GM12878 (cell line): ENCODE data around the gene INSIG2. TPM values are rescaled to one million over a fixed set of nuclear protein-coding genes. Genes with fewer than 3 reads are reported as not detected.

Experiments used
- ATAC-seq: fragments of 200-7000 bp; cut with Tn5 transposase; 3 replicates; pipeline ENCODE4 v1.9.1; 2020; ENCODE audit warnings: mild to moderate bottlenecking, moderate library complexity
- BruUV-seq: library from RNA; stranded (reverse); fragments of 400-500 nt; replicated peaks from 2 replicates; lab custom pipeline; 2021; lab: Mats Ljungman, UMichigan
- CTCF ChIA-PET: fragments of 300-600 bp; sonication (Branson Sonifier 250); formaldehyde crosslinking; extraction: SDS; loops from one replicate; lab custom pipeline; 2021; ENCODE audit warnings: inconsistent platforms; lab: Yijun Ruan, JAX
- POLR2A ChIA-PET: fragments of 350-600 bp; formaldehyde crosslinking; extraction: SDS; loops from one replicate; lab custom pipeline; 2021; ENCODE audit warnings: inconsistent platforms; lab: Charles Lee
- RAD21 ChIA-PET: fragments of 300-600 bp; sonication (Branson Sonifier 250); formaldehyde crosslinking; loops from one replicate; lab custom pipeline; 2023; ENCODE audit warnings: antibody characterized with exemption; ENCODE audit not compliant: unreplicated experiment; lab: Charles Lee
- SMC1A ChIA-PET: fragments of 300-600 bp; sonication (Branson Sonifier 250); formaldehyde crosslinking; loops from one replicate; lab custom pipeline; 2023; ENCODE audit not compliant: unreplicated experiment, uncharacterized antibody; lab: Charles Lee
- DNase-seq: peaks from one replicate; pipeline ENCODE4 v3.0.0-alpha.2; 2011; ENCODE audit warnings: low read depth, low spot score
- FAIRE-seq: peaks from 3 replicates; lab custom pipeline; 2011; peaks lifted over from hg19 to GRCh38; lab: Jason Lieb, UNC
- H2AFZ ChIP-seq: 2 replicates; pipeline ENCODE4 v1.6.0; 2011; ENCODE audit warnings: low read depth, low read length, control low read depth; ENCODE audit not compliant: control insufficient read depth
- H3K27ac ChIP-seq: 2 replicates; pipeline ENCODE4 v1.5.1; 2011; ENCODE audit warnings: control low read depth; ENCODE audit not compliant: control insufficient read depth, insufficient read depth
- H3K27me3 ChIP-seq, 2 experiments: replicated peaks in 1 of 2; 2 replicates each; pipeline versions ENCODE4 v1.6.0 to v1.6.1; 2011; ENCODE audit warnings: low read length in 1 of 2; ENCODE audit not compliant: control insufficient read depth in 2 of 2, insufficient read depth in 2 of 2
- H3K36me3 ChIP-seq, 2 experiments: 2 replicates each; pipeline ENCODE4 v1.5.1; 2011; ENCODE audit warnings: low read length in 1 of 2; ENCODE audit not compliant: control insufficient read depth in 2 of 2, insufficient read depth in 2 of 2
- H3K4me1 ChIP-seq: 2 replicates; pipeline ENCODE4 v1.6.1; 2011; ENCODE audit warnings: mild to moderate bottlenecking, low read length, moderate library complexity, mixed read lengths; ENCODE audit not compliant: control insufficient read depth, insufficient read depth
- H3K4me2 ChIP-seq: 2 replicates; pipeline ENCODE4 v1.6.0; 2011; ENCODE audit warnings: control low read depth; ENCODE audit not compliant: control insufficient read depth, insufficient read depth
- H3K4me3 ChIP-seq: fragments of 200-600 bp; sonication (generic); 2 replicates; pipeline ENCODE4 v1.5.1; 2016
- H3K79me2 ChIP-seq: 2 replicates; pipeline ENCODE4 v1.6.0; 2011; ENCODE audit warnings: low read length; ENCODE audit not compliant: control insufficient read depth, insufficient read depth
- H3K9ac ChIP-seq: 2 replicates; pipeline ENCODE4 v1.8.0; 2011; ENCODE audit warnings: low read length, control low read depth, mixed read lengths; ENCODE audit not compliant: control insufficient read depth, insufficient read depth
- H3K9me3 ChIP-seq: replicated peaks from 3 replicates; pipeline ENCODE4 v1.5.1; 2011; ENCODE audit warnings: mild to moderate bottlenecking, low read length; ENCODE audit not compliant: control insufficient read depth, insufficient read depth
- H4K20me1 ChIP-seq: 2 replicates; pipeline ENCODE4 v1.6.0; 2011; ENCODE audit not compliant: control insufficient read depth, insufficient read depth
- ATF7 ChIP-seq: fragments of 450-650 bp; IDR thresholded peaks from 2 replicates; pipeline ENCODE4 v1.6.1; 2016; ENCODE audit warnings: low read depth, mild to moderate bottlenecking
- CBX3 ChIP-seq: fragments of 200-600 bp; sonication (generic); IDR thresholded peaks from 2 replicates; pipeline ENCODE4 v1.6.1; 2016; ENCODE audit warnings: low read depth, borderline replicate concordance
- EP300 ChIP-seq, 2 experiments: fragments of 150-350 bp in 1 of 2; IDR thresholded peaks; 2 replicates each; pipeline ENCODE4 v1.6.1; 2011 to 2012; ENCODE audit warnings: low read depth in 2 of 2, low read length in 2 of 2, borderline replicate concordance in 1 of 2, improper control_type of control experiment in 1 of 2, inconsistent platforms in 1 of 2; ENCODE audit not compliant: control insufficient read depth in 1 of 2
- IKZF2 ChIP-seq, 2 experiments: fragments of 450-650 bp; IDR thresholded peaks; 2 replicates each; pipeline ENCODE4 v1.6.1; 2017; ENCODE audit warnings: mild to moderate bottlenecking in 2 of 2, moderate library complexity in 2 of 2
- IRF4 ChIP-seq: IDR thresholded peaks from 2 replicates; pipeline ENCODE4 v1.6.1; 2011; ENCODE audit warnings: low read depth, low read length
- PML ChIP-seq: IDR thresholded peaks from 2 replicates; pipeline ENCODE4 v1.6.1; 2012; ENCODE audit warnings: low read length, inconsistent platforms
- RELA ChIP-seq: fragments of 450-650 bp; IDR thresholded peaks from 2 replicates; pipeline ENCODE4 v1.8.0; 2014; ENCODE audit warnings: borderline replicate concordance; ENCODE audit not compliant: partially characterized antibody
- STAT3 ChIP-seq: IDR thresholded peaks from 2 replicates; pipeline ENCODE4 v1.6.1; 2011; ENCODE audit warnings: low read depth, low read length, improper control_type of control experiment
- SUPT20H ChIP-seq: IDR thresholded peaks from 2 replicates; pipeline ENCODE4 v1.6.1; 2011; ENCODE audit warnings: low read depth, mild to moderate bottlenecking, low read length, moderate library complexity, borderline replicate concordance; ENCODE audit not compliant: control insufficient read depth
- whole genome bisulfite sequencing: methylation state at CpG from one replicate; pipeline ENCODE4 v1.1.6; 2016; ENCODE audit warnings: low lambda C conversion rate; ENCODE audit not compliant: insufficient replicate concordance, insufficient coverage; ENCODE audit errors: missing lambda C conversion rate; 5-methylcytosine and 5-hydroxymethylcytosine counted together
- in situ Hi-C: fragments of 300-500 bp; cut with MboI; formaldehyde crosslinking; loops from 9 replicates; pipeline ENCODE4 v1.14.3; 2018; ENCODE audit warnings: mixed read lengths
- intact Hi-C: fragments of 100-400 bp; cut with micrococcal nuclease; formaldehyde crosslinking; loops from one replicate; pipeline ENCODE4 v1.14.2; 2022; ENCODE audit not compliant: unreplicated experiment
- polyA plus RNA-seq, 11 experiments: library from polyadenylated mRNA; depleted of rRNA in 4 of 11; unstranded in 6 of 11; stranded (reverse) in 5 of 11; fragments of >200 nt; fragmentation: Nextera tagmentation in 4 of 11; fragmentation: Illumina TruSeq in 1 of 11; extraction: Ambion mirVana in 4 of 11; extraction: Trizol in 1 of 11; gene quantifications; 1 replicate in 1 of 11; 2 replicates in 10 of 11; pipeline versions ENCODE4 v1.2.1 to v1.2.3, GENCODE V29; 2011 to 2016; ENCODE audit warnings: inconsistent platforms in 2 of 11, missing spikeins in 2 of 11, low read depth in 1 of 11
- total RNA-seq, 4 experiments: library from RNA; depleted of rRNA in 3 of 4; stranded (reverse); fragments of >200 nt in 3 of 4; fragmentation: Illumina TruSeq in 1 of 4; extraction: Trizol in 1 of 4; gene quantifications; 2 replicates each; pipeline versions ENCODE4 v1.2.1 to v1.2.3, GENCODE V29; 2013 to 2021
- TF ChIP-seq, protein P1 (sequence below), 3 experiments: IDR thresholded peaks in 2 of 3; conservative IDR thresholded peaks in 1 of 3; 2 replicates each; pipeline ENCODE4 v1.5.1; 2011; ENCODE audit warnings: low read depth in 3 of 3, low read length in 3 of 3, mild to moderate bottlenecking in 3 of 3, control low read depth in 2 of 3, moderate library complexity in 2 of 3, inconsistent platforms in 1 of 3, mixed read lengths in 1 of 3; ENCODE audit not compliant: control insufficient read depth in 2 of 3, insufficient read depth in 1 of 3; ENCODE audit errors: extremely low read depth in 1 of 3
- TF ChIP-seq, protein P2 (sequence below): fragments of 450-650 bp; formaldehyde crosslinking; IDR thresholded peaks from 2 replicates; pipeline ENCODE4 v1.5.0; 2022; ENCODE audit warnings: mild to moderate bottlenecking, missing genetic modification characterization
- TF ChIP-seq, protein P3 (sequence below): fragments of 450-650 bp; IDR thresholded peaks from 2 replicates; pipeline ENCODE4 v1.6.1; 2016; ENCODE audit warnings: mild to moderate bottlenecking, moderate library complexity, borderline replicate concordance
- TF ChIP-seq, protein P4 (sequence below): IDR thresholded peaks from 2 replicates; pipeline ENCODE4 v1.6.1; 2011; ENCODE audit warnings: low read depth, mild to moderate bottlenecking, low read length, moderate library complexity, borderline replicate concordance; ENCODE audit errors: extremely low read depth

The INSIG2 gene
- total and polyA plus RNA-seq, 10 of the 15 experiments (the other 5 are each of a cell fraction or from before 2014, with no cell fraction given) = 4.9 to 92.7 (median 12.0) TPM

GRCh38 chr2:118148133-118148532, 59.9 kb downstream of the INSIG2 start:
- peak; percentile 56 for ATAC-seq
- no peak for FAIRE-seq
- Histone ChIP-seq H3K27me3 (no peaks in the 10 kb centered on the region), H3K4me2 (no peak overlapping the region), H3K79me2 (no peaks in the 10 kb centered on the region), H2AFZ (no peak overlapping the region), H3K36me3 (no peaks in the 10 kb centered on the region), H4K20me1 (no peaks in the 10 kb centered on the region), H3K9me3 (no peaks in the 10 kb centered on the region), H3K4me3 (no peak overlapping the region), H3K27ac (no peak overlapping the region), H3K9ac (no peak overlapping the region), H3K4me1 (no peaks in the 10 kb centered on the region)
- RAD21 ChIA-PET = interaction anchor here (1.0 to 1.1 kb wide), 3 partner anchors 58 to 101 kb away, joined by 3 to 4 read pairs (median 3); no protein-coding TSS in a partner anchor
- CTCF ChIA-PET = interaction anchor here (0.7 to 4.5 kb wide), 2 partner anchors 101 to 110 kb away, joined by 3 to 36 read pairs; no protein-coding TSS in a partner anchor
- WGBS = 0% methylated on average over 1 of the region's 1 CpG
- no TSS peak for BruUV-seq
- in situ Hi-C loops = no loop called here
- SMC1A ChIA-PET = interaction anchor here (1.3 to 5.1 kb wide), 2 partner anchors 59 to 100 kb away, joined by 5 to 29 read pairs; no protein-coding TSS in a partner anchor
- intact Hi-C loops = loop anchor here (5.0 kb wide), 1 partner anchor 101 kb away; no protein-coding TSS in a partner anchor
- DNase-seq = no peak
- POLR2A ChIA-PET = no interaction called here
- no peak for TF ChIP-seq SUPT20H
- TF ChIP-seq IKZF2 (IDR thresholded peaks at IDR 0.05) = peak in 1 of 2 experiments; percentile 22; a peak in 1 of 4 replicates
- TF ChIP-seq PML = no peak
- TF ChIP-seq, protein P1, sequence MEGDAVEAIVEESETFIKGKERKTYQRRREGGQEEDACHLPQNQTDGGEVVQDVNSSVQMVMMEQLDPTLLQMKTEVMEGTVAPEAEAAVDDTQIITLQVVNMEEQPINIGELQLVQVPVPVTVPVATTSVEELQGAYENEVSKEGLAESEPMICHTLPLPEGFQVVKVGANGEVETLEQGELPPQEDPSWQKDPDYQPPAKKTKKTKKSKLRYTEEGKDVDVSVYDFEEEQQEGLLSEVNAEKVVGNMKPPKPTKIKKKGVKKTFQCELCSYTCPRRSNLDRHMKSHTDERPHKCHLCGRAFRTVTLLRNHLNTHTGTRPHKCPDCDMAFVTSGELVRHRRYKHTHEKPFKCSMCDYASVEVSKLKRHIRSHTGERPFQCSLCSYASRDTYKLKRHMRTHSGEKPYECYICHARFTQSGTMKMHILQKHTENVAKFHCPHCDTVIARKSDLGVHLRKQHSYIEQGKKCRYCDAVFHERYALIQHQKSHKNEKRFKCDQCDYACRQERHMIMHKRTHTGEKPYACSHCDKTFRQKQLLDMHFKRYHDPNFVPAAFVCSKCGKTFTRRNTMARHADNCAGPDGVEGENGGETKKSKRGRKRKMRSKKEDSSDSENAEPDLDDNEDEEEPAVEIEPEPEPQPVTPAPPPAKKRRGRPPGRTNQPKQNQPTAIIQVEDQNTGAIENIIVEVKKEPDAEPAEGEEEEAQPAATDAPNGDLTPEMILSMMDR (IDR thresholded peaks at IDR 0.05 in 2 of 3, conservative IDR thresholded peaks at IDR 0.05 in 1 of 3; ENCODE audit: control insufficient read depth in 2 of 3, extremely low read depth in 1 of 3, insufficient read depth in 1 of 3, low read depth in 3 of 3, low read length in 3 of 3) = no peak
- no peak for TF ChIP-seq IRF4
- no peak for TF ChIP-seq EP300 (IDR thresholded peaks at IDR 0.05; ENCODE audit: borderline replicate concordance in 1 of 2, control insufficient read depth in 1 of 2, low read depth in 2 of 2, low read length in 2 of 2)
- TF ChIP-seq, protein P2, sequence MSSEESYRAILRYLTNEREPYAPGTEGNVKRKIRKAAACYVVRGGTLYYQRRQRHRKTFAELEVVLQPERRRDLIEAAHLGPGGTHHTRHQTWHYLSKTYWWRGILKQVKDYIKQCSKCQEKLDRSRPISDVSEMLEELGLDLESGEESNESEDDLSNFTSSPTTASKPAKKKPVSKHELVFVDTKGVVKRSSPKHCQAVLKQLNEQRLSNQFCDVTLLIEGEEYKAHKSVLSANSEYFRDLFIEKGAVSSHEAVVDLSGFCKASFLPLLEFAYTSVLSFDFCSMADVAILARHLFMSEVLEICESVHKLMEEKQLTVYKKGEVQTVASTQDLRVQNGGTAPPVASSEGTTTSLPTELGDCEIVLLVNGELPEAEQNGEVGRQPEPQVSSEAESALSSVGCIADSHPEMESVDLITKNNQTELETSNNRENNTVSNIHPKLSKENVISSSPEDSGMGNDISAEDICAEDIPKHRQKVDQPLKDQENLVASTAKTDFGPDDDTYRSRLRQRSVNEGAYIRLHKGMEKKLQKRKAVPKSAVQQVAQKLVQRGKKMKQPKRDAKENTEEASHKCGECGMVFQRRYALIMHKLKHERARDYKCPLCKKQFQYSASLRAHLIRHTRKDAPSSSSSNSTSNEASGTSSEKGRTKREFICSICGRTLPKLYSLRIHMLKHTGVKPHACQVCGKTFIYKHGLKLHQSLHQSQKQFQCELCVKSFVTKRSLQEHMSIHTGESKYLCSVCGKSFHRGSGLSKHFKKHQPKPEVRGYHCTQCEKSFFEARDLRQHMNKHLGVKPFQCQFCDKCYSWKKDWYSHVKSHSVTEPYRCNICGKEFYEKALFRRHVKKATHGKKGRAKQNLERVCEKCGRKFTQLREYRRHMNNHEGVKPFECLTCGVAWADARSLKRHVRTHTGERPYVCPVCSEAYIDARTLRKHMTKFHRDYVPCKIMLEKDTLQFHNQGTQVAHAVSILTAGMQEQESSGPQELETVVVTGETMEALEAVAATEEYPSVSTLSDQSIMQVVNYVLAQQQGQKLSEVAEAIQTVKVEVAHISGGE = no peak
- TF ChIP-seq, protein P3, sequence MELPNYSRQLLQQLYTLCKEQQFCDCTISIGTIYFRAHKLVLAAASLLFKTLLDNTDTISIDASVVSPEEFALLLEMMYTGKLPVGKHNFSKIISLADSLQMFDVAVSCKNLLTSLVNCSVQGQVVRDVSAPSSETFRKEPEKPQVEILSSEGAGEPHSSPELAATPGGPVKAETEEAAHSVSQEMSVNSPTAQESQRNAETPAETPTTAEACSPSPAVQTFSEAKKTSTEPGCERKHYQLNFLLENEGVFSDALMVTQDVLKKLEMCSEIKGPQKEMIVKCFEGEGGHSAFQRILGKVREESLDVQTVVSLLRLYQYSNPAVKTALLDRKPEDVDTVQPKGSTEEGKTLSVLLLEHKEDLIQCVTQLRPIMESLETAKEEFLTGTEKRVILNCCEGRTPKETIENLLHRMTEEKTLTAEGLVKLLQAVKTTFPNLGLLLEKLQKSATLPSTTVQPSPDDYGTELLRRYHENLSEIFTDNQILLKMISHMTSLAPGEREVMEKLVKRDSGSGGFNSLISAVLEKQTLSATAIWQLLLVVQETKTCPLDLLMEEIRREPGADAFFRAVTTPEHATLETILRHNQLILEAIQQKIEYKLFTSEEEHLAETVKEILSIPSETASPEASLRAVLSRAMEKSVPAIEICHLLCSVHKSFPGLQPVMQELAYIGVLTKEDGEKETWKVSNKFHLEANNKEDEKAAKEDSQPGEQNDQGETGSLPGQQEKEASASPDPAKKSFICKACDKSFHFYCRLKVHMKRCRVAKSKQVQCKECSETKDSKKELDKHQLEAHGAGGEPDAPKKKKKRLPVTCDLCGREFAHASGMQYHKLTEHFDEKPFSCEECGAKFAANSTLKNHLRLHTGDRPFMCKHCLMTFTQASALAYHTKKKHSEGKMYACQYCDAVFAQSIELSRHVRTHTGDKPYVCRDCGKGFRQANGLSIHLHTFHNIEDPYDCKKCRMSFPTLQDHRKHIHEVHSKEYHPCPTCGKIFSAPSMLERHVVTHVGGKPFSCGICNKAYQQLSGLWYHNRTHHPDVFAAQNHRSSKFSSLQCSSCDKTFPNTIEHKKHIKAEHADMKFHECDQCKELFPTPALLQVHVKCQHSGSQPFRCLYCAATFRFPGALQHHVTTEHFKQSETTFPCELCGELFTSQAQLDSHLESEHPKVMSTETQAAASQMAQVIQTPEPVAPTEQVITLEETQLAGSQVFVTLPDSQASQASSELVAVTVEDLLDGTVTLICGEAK = peak; percentile 61; the same call in 1 of the 2 replicates
- no peak for TF ChIP-seq STAT3
- TF ChIP-seq RELA = no peak
- TF ChIP-seq ATF7 = no peak
- no peak for TF ChIP-seq CBX3
- TF ChIP-seq, protein P4, sequence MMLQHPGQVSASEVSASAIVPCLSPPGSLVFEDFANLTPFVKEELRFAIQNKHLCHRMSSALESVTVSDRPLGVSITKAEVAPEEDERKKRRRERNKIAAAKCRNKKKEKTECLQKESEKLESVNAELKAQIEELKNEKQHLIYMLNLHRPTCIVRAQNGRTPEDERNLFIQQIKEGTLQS = no peak
